HG03103 (cell line): Measurements from ENCODE around the gene RPL23.
A peak's percentile ranks its signal among the peaks of the same experiment; 100 is the strongest.

Experiments used
- ATAC-seq: cut with Tn5 transposase; IDR thresholded peaks from one replicate; pipeline ENCODE4 v1.9.1; 2021; ENCODE audit warnings: low read depth; ENCODE audit not compliant: unreplicated experiment

Gene RPL23

GRCh38 chr17:38885044-38885727 lies 31.7 kb upstream of the RPL23 start:
- no peak for ATAC-seq

GRCh38 chr17:38883592-38884526 lies 30.3 kb upstream of the RPL23 start:
- no peak for ATAC-seq

- ATAC-seq: no peak
Observed at GRCh38 chr17:38882870-38883269, 29.3 kb upstream of the RPL23 start.

- no peak for ATAC-seq
Observed at GRCh38 chr17:38881600-38882191, 28.2 kb upstream of the RPL23 start.

- no peak for ATAC-seq
Observed at GRCh38 chr17:38879878-38880665, 26.6 kb upstream of the RPL23 start.

- ATAC-seq: no peak
Observed at GRCh38 chr17:38877130-38877851, 23.8 kb upstream of the RPL23 start.

- ATAC-seq: no peak
Observed at GRCh38 chr17:38875477-38876075, 22.1 kb upstream of the RPL23 start.

- ATAC-seq: no peak
Observed at GRCh38 chr17:38874505-38875400, 21.2 kb upstream of the RPL23 start.

GRCh38 chr17:38873640-38874380 lies 20.3 kb upstream of the RPL23 start:
- no peak for ATAC-seq

GRCh38 chr17:38872671-38873385 lies 19.3 kb upstream of the RPL23 start:
- no peak for ATAC-seq

GRCh38 chr17:38872027-38872511 lies 18.5 kb upstream of the RPL23 start:
- no peak for ATAC-seq

GRCh38 chr17:38871247-38872015 lies 17.9 kb upstream of the RPL23 start:
- no peak for ATAC-seq

- no peak for ATAC-seq
Observed at GRCh38 chr17:38870259-38871165, 17.0 kb upstream of the RPL23 start.

GRCh38 chr17:38869526-38870258 lies 16.2 kb upstream of the RPL23 start, which contains the start of gene LASP1:
TSS of gene LASP1 (plus strand) at chr17:38870058. CDS start at chr17:38870190, 132 bp downstream.
- peak; percentile 36 for ATAC-seq
